ENCODE data around the gene CCDC27. TPM values are rescaled to one million over a fixed set of nuclear protein-coding genes. Genes with fewer than 3 reads are reported as not detected.
A peak's percentile ranks its signal among the peaks of the same experiment; 100 is the strongest.

CCDC27 gene
- total and polyA plus RNA-seq, 8 donors: not detected

- intact Hi-C loops (cut with DNase I; ENCODE audit: low total_unique reads): no loop called here
- TF ChIP-seq CTCF (IDR thresholded peaks at IDR 0.05): no peak
- no peak for TF ChIP-seq POLR2AphosphoS5 (IDR thresholded peaks at IDR 0.05)
- no peak for TF ChIP-seq EP300 (IDR thresholded peaks at IDR 0.05)
- no peak for TF ChIP-seq POLR2A (IDR thresholded peaks at IDR 0.05)
- peak in 1 of 2 donors; percentile 54 for DNase-seq
- Histone ChIP-seq H3K27me3 (peaks cover 10 to 100% (median 52%) of the 10 kb centered on the region in 3 donors), H3K9me3 (no peaks in the 10 kb centered on the region), H3K4me1 (peaks cover 0 to 9% (median 5%) of the 10 kb centered on the region in 4 donors), H3K4me3 (no peak overlapping the region), H3K27ac (no peak overlapping the region), H3K36me3 (no peaks in the 10 kb centered on the region)
- 43 to 48% (median 44%) methylated on average over 12 to 19 of the region's 19 CpGs for WGBS, 5 donors
Measured at GRCh38 chr1:3712573-3713535, 39.4 kb upstream of the CCDC27 start.

GRCh38 chr1:3713840-3714239 is 38.4 kb upstream of the CCDC27 start:
- no peak for DNase-seq
- no peaks in the 10 kb centered on the region for H3K36me3 ChIP-seq
- H3K9me3 ChIP-seq: no peaks in the 10 kb centered on the region
- H3K4me1 ChIP-seq: peaks cover 0 to 9% (median 8%) of the 10 kb centered on the region in 4 donors
- H3K27ac ChIP-seq: no peak overlapping the region
- intact Hi-C loops (cut with DNase I; ENCODE audit: low total_unique reads): no loop called here
- no peak for TF ChIP-seq POLR2AphosphoS5 (IDR thresholded peaks at IDR 0.05)
- TF ChIP-seq CTCF (IDR thresholded peaks at IDR 0.05): no peak
- TF ChIP-seq EP300 (IDR thresholded peaks at IDR 0.05): no peak
- TF ChIP-seq POLR2A (IDR thresholded peaks at IDR 0.05): no peak
- 79 to 91% (median 89%) methylated on average over 7 of the region's 7 CpGs for WGBS, 5 donors
- no peak overlapping the region for H3K4me3 ChIP-seq
- peaks cover 10 to 100% (median 52%) of the 10 kb centered on the region in 3 donors for H3K27me3 ChIP-seq

- DNase-seq: no peak
- H3K9me3 ChIP-seq: no peaks in the 10 kb centered on the region
- no peak for TF ChIP-seq POLR2A (IDR thresholded peaks at IDR 0.05)
- intact Hi-C loops (cut with DNase I; ENCODE audit: low total_unique reads): no loop called here
- H3K36me3 ChIP-seq: no peaks in the 10 kb centered on the region
- whole genome bisulfite sequencing, 5 donors: 29 to 63% (median 50%) methylated on average over 4 to 10 of the region's 10 CpGs
- no peak overlapping the region for H3K4me3 ChIP-seq
- peaks cover 0 to 8% (median 7%) of the 10 kb centered on the region in 4 donors for H3K4me1 ChIP-seq
- peaks cover 10 to 100% (median 52%) of the 10 kb centered on the region in 3 donors for H3K27me3 ChIP-seq
- H3K27ac ChIP-seq: no peak overlapping the region
Measured at GRCh38 chr1:3714284-3714741, 37.9 kb upstream of the CCDC27 start.

GRCh38 chr1:3714814-3715213 is 37.4 kb upstream of the CCDC27 start:
- H3K27me3 ChIP-seq: peaks cover 10 to 99% (median 47%) of the 10 kb centered on the region in 3 donors
- no peak overlapping the region for H3K27ac ChIP-seq
- TF ChIP-seq EP300 (IDR thresholded peaks at IDR 0.05) (no peak), CTCF (IDR thresholded peaks at IDR 0.05) (no peak), POLR2A (IDR thresholded peaks at IDR 0.05) (no peak), POLR2AphosphoS5 (IDR thresholded peaks at IDR 0.05) (no peak)
- no peak for DNase-seq
- no peaks in the 10 kb centered on the region for H3K36me3 ChIP-seq
- intact Hi-C loops (cut with DNase I; ENCODE audit: low total_unique reads): no loop called here
- no peak overlapping the region for H3K4me3 ChIP-seq
- peaks cover 0 to 8% (median 7%) of the 10 kb centered on the region in 4 donors for H3K4me1 ChIP-seq
- no peaks in the 10 kb centered on the region for H3K9me3 ChIP-seq
- WGBS, 5 donors: 68 to 82% (median 80%) methylated on average over 1 to 10 of the region's 10 CpGs; no CpG with 5 or more reads in 1 of the 5 donors
